COR-L47 (cell line): ENCODE data around the gene SPEM1.
"Not testable (repeated sequence)": the region's sequence is repeated elsewhere in the genome, so short reads cannot be mapped to it uniquely, and the experiment has no call there.

Experiments used
- DNase-seq: peaks from one replicate; lab custom pipeline; 2025; lab: John Stamatoyannopoulos, UW

The SPEM1 gene

GRCh38 chr17:7468804-7469389 is 48.8 kb downstream of the SPEM1 start:
- DNase-seq: no peak

GRCh38 chr17:7469843-7470242 is 49.7 kb downstream of the SPEM1 start:
- DNase-seq: not testable (repeated sequence)

GRCh38 chr17:7470457-7470973 is 50.4 kb downstream of the SPEM1 start:
- not testable (repeated sequence) for DNase-seq
